Muscle of back (tissue), 11 donors: ENCODE results near the gene YTHDC1. TPM values are rescaled to one million over a fixed set of nuclear protein-coding genes. Genes with fewer than 3 reads are reported as not detected.

Experiments
- DNase-seq, 3 donors: peaks; one replicate each; pipeline versions ENCODE4 v3.0.0 to v3.0.0-alpha.2; 2013
- polyA plus RNA-seq, 10 donors: library from polyadenylated mRNA; unstranded; fragments of 120-200 nt; gene quantifications; one replicate each; pipeline ENCODE4 v1.2.1, GENCODE V29; 2013; ENCODE audit not compliant: insufficient read length in 10 of 10

YTHDC1 gene
- polyA plus RNA-seq, 10 donors: 62.6 to 90.2 (median 77.4) TPM

DNA sequence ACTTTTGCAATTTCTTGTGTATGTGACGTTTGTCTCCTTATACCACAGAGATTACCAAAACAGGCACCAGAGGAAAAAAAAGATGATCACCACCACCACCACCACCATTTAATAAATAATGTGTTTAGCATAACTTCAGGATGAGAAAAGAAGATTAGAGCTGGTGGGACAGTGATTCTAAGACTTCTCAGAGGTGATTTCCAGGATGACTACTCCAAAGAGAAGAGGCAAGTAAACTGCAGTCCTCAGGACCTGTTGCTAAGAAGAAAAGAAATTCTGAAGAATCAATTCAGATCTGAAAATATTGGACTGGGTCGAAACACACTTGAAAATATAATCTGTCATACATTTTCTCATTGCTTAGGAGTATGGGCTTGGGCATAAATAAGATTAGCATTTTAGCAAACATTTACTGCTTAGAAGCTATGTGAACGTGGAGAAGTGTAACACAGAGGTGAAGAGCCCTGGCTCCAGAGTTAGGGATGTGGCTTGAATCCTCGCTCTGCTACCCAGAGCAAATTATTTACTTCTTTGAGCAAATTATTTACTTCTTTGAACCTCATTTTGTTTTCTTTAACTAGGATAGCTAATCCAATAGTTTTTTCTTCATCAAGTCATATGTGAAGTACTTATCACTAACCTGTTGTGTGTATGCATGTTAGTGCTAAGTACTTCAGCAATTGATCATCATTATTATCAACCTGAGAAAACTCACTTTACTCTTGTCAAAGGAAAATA, 10.5 kb upstream of the YTHDC1 start:
- DNase-seq: no peak

DNA sequence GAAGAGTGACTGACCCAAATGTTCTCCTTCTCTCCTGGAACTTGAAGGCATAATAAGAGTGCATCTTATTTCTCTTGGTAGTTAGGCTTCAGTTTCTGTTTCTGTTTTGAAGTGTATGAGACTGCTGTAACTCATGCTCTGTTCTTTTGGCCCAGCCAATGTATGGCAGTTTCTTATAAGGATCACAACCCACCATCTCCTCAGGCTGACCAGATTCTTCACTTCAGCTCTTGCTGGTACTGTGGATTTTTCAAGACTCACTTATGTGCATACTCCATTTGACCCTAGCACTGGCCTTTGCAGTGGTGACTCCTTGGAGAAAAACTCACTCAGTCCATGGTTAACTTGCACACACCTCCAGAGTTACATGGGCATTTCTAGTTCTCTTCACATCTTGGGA, 9.6 kb upstream of the YTHDC1 start:
- no peak for DNase-seq

DNA sequence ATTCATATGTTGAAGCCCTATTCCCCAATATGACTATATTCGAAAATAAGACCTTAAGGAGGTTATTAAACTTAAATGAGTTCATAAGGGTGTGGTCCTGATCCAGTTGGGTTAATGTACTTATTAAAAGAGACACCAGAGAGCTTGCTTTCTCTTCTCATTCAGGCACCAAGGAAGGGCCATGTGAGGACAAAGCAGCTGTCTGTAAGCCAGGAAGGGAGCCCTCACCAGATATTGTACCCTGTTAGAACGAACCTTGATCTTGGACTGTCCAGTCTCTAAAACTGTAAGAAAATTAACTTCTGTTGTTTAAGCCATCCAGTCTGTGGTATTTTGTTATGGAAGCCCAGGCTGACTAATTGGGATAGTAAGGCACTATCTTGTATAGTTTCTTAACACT, 9.1 kb upstream of the YTHDC1 start:
- DNase-seq: no peak

DNA sequence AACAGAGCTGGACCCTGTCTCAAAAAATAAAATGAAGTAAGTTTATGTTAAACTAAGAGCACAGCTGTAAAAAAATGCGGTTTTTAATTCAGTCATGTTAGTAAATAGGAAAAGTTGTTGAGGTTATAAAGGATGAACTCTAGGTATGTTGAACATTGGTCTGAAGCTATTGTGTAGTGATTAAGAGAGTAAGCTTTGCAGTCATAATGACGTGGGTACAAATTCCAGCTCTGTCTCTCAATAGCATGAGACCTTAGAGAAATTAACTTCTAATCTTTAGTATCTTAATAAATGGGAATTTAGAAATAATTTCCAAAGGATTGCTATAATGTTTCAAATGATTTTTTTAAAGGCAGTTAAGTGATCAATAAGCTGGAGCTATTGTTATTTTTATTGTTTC, 2.9 kb upstream of the YTHDC1 start:
- no peak for DNase-seq

DNA sequence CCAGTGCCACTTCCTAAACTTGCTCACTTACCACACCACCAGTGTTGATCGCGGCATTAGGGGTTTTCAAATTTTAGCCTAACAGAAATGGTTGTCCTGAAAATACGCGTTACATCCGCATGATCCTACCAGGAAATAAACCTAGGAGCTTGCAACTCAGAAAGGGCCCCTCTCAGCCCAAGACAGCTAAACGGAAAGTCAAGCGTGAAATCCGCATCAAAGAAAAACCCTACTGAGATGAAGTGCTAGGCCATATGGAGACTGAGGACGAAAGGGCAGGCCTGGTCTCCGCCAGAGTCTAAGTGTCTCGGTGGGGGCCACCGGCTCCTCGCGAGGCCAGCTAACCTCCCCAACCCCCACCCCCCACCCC, 626 bp downstream of the YTHDC1 start:
- DNase-seq: peak; percentile 39 to 86 (median 62)

DNA sequence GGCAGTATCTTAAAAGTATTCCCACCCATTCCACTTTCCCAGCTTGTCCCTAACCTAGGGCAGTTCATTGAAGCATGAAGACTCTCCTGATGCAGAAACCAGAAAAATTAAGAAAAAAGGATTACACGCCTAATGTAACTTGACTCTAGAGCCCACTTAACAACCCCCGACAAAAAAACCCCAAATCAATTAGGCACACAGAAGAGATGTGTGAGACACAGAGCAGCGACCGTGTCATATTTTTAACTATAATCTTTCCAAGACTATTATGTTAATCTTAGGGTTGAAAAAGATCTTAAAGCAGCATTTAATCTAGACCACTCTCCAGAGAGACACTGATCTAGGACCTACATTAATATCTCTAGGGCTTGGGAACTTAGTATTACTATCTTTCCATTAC, 1.3 kb downstream of the YTHDC1 start:
- peak in 2 of 3 donors; percentile 11 to 39 for DNase-seq

DNA sequence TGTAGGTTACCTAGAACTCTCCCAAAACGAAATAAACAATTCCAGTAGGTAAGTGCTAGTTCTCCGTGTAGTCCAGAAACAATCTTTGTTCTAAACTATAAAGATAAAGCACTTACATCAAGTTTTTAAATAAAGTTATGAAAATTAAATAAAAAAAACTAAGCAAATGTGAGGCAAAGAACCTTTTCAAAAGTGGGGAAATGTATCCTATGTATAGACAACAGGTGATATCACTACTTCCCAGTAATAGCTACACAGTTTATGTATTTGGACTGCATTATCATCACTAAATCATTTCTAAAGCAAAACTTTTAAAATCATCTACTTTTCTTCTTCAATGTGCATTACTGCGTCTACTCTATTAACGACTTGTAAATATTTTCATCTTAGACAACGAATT, 2.0 kb downstream of the YTHDC1 start:
- DNase-seq: no peak

DNA sequence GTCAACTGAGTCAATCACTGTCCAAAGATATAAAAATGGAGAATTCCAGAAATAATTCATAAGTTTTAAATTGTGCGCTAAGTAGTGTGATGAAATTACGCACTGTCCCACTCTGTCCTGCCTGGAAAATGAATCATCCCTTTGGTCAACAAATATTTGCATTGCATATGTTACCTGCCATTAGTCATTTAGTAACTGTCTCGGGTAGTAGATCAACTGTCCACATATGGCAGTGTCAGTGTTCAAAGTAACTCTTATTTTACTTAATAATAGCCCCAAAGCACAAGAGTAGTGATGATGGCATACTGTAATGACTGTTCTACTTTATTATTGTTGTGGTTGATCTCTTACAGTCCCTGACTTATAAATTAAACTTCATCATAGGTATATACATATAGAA, 3.4 kb downstream of the YTHDC1 start:
- DNase-seq: no peak

DNA sequence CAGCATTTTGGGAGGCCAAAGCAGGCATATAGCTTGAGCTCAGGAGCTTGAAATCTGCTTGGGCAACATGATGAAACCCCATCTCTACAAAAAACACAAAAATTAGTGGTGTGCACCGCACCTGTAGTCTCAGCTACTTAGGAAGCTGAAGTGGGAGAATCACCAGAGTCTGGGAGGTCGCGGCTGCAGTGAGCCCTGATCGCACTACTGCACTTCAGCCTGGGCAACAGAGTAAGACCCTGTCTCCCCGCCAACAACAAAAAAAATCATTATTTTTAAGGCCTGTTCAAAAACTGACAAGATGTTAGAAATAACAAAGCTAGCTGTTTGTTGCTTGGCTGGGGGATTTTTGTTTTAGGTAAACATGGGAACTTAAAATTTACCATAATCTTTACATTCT, 5.1 kb downstream of the YTHDC1 start:
- DNase-seq: no peak

DNA sequence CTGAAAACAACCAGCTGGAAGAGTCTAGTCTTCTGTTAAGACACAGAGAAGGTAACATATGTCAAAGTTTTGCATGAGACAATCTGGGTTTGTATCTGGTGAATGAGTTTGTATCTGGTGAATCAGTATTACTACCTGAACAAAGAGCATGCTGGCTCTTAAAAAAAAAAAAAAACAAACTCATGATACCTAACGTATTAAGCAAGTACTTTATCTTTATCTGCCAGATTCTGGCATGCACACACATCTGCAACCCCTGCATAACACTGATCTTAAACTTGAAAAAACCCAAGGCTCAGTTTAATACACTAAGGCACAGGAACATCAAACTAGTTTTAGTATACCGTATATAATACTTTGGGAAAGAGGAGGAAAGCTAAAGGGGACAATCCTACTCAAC, 5.8 kb downstream of the YTHDC1 start:
- DNase-seq: no peak

DNA sequence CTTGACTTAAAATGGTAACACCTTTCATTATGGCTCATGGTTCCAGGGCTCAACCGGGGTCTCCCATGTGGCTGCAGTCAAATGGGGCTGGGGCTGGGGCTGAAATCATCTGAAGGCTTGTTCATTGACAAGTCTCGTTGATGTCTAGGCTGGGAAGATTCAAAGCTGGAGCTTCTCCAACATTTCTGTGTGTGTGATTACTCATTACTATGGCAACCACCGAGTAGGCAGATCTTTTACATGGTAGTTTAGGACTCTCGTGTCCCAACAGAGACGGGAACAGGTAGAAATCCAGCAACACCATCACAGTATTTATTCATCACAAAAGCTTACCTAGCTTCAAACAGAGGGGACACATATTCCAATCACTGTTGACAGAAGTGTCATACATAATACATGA, 7.8 kb downstream of the YTHDC1 start:
- DNase-seq: peak; percentile 23 to 54 (median 27)

DNA sequence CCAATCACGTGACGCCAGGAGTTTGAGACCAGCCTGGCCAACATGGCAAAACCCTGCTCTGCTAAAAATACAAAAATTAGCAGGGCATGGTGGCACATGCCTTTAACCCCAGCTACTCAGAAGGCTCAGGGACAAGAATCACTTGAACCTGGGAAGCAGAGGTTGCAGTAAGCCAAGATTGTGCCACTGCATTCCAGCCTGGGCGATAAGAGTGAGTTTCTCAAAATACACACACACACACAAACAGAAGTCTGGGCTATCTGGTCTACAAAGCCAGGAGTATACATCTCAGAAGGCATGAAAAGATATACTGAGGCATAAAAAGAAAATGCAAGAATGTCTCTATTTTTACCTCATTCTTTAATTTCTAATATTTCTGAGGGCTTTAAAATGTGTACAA, 11.3 kb downstream of the YTHDC1 start:
- no peak for DNase-seq

DNA sequence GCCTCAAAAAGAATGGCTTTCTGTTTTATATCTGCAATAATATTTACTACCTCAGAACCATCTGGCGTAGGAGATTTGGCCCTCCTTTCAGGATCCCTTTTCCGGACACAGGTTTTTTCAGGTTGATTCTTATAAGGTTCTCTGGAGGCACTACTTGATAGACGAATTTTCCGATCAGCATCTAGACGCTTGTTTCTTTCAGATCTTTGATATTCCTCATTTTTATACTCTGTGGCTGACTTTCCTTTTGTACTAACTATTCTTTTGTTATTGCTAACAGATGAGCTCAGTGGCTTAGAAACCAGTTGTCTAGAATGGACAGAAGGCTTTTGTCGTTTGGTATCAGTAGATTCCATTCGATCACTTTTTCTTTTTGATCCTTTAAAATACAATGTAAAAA, 12.4 kb downstream of the YTHDC1 start:
- DNase-seq: no peak

DNA sequence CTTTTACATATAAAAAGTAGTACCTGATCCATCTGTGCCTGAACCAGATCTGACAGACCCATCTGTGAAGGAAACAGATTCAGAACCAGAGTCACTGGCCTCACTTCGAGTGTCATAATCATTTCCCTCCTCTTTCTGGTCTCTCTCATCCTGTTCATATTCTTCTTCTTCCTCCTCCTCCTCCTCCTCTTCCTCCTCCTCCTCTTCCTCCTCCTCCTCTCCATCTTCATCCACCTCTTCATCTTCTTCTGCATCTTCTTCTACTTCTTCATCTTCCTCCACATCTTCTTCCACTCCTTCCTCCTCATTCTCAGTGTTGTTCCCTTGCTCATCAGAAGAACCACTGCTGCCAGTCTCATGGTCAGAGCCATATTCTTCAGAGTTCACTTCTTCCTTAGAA, 12.9 kb downstream of the YTHDC1 start:
- no peak for DNase-seq

DNA sequence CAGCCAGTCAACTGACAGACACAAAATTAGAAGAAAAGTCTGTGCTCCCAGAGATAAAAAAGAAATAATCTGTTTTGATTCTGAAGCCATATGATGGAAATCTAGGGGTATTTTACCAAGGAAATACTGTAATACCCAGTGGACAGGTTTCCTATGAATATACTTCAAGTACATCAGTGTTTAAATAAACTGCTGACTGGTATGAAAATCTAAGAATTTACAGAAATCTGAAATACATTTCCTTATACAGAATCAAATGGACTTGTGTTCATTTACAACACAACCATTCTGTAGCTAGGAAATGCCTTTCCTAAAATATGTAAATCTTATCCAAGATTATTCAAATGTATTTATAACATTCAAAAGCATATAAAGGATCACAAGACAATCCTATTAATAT, 13.4 kb downstream of the YTHDC1 start:
- no peak for DNase-seq

DNA sequence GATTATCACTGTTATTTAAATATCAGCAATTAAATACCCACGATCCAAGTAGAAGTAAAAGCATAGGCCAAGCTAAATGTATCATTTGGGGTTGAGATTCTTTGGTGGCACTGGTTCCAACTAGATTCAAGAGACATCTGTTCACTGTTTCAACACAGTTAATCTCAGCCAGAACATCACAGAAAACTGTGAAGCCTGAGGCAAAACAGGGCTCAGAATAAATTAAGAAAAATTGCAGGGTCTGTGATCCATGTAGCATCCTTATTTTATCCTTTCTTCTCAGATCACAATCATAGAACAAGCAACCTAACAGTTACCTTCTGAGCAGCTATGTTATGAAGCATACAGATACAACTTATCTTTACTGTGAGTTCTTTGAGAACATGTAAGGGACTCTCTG, 23.7 kb downstream of the YTHDC1 start:
- no peak for DNase-seq

DNA sequence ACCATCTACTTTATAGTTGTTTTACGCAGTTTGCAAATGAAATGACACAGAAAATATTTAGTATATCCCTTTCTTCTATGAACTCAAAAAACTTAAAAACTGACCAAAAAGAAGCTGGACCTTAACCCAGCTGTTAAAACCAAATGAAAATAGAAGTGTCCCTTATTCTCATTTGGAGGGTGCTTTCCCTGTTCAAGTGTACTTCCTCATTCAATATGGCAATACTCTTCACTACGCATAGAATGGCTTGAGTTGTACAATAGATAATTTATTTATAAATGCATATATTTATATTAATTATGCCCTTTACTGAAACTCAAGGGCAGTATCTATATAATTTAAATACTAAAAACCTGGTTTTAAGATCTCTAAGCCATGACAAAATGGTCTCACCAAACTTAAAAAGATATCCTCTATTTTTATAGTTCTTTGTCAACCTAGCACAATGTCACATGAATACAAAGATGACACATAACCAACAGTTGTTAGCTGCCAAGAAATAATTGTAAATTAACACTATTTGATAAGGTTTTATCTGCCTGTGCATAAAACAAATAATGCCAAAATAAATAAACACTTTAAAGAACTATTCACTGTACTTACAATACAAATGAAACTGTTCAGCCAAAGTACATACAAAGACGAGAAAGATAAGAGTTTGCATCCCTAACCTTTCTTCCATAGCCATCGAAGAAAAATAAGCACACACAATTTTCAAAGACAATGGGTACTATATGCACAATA, 25.2 kb downstream of the YTHDC1 start:
- no peak for DNase-seq

DNA sequence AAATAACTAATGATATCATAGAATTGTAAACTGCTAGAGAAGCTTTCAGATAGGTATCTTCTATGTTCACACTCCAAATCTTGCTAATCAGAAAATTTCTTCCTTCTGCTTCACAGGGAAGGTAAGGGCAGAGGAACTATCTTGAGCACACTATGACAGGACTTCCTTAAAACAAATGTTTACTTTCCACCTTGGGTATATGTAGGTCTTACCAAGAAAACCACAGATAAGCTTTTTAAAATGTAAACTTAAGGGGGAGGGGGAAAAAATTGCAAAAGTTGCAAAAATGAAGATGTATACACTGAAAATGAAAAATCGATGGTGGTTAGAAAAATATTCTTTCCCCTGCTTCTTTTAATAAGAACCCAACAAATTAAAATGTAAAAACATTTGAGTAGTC, 30.9 kb downstream of the YTHDC1 start:
- DNase-seq: no peak

DNA sequence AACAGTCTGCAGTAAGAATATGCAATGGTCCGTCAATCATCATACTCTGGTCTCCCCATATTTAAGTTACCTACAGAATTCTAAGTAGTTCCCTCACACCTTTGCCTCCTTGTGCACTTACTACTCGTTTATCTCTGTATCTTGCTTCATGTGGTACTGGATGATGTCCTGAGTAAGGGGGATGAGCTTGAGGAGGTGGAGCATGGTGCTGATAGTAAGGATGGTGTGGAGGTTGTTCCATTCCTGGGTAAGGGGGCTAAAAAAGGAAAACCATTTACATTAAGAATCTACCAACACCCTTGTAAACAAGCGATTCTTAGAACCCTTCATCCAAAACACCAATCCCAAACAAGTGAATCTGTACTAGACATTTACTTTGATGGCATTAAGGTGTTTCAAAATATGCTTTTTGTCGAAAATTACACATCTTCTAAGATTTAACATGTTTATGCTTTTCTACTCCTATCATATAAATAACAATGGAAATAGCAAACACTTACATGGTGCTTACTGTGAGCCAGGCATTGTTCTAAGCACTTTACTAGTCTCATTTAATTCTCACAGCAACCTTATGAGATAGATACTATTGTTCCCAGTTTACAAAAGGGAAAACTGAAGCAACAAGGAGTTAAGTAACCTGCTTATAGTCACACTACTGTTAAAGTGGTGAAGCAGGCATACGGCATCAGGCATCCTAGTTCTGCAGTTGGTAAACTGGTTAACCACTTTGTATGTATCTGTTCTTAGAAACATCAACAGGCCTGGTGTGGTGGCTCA, 33.5 kb downstream of the YTHDC1 start:
- no peak for DNase-seq

DNA sequence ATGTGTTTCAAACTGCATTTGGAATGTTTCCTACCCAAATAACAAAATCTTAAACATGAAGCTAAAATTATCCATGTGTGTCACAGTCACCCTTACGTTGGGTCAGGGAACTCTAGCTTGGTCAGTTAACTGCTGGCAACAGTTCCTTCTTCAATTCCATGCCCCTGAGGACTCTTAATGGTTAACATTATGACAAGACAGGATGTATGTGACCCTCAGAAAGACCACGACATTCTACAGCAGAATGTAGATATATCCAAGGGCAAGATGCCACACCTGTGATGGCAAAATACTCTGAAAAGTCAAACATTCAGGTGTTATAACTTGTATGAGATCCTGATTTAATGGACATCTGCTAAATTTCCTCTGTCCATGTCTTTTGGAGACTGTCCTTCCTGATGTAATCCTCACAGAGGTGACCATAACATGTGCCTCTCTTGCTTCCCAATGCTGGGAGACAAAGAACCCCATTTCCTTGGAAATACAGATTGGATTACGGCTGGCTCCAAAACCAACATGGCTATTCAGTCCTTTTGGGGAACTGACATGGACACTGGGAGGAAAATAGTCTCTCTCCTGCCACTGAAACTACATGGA, 39.1 kb downstream of the YTHDC1 start:
- no peak for DNase-seq

DNA sequence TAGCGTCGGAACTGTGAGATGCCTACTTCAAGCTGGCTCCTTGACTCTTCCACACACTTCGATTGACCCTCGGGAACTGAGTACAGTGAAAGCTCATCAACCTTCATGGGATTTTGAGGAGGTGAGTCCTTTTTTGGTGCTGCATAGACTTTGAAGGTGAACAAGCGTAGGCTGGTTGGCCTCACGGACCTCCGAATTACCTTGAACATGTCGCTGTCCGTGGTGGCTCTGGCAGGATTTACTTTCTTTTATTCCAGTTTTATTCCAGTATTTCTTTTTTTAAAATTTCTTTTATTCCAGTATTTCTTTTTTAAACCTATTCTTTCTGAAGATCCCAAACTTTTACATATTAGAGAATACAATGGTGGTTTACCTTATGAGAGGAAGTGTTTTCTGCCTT, 45.2 kb downstream of the YTHDC1 start:
- no peak for DNase-seq
